Panc1 (cell line): Measurements from ENCODE around the gene BBS9. TPM values are rescaled to one million over a fixed set of nuclear protein-coding genes. Genes with fewer than 3 reads are reported as not detected.

Experiments
- ATAC-seq: fragments of 200-7000 bp; cut with Tn5 transposase; 2 replicates; pipeline ENCODE4 v1.9.1; 2020; ENCODE audit warnings: mild to moderate bottlenecking, moderate library complexity
- BruUV-seq: library from RNA; stranded (reverse); fragments of 400-500 nt; replicated peaks from 2 replicates; lab custom pipeline; 2021; lab: Mats Ljungman, UMichigan
- CTCF ChIA-PET: fragments of 300-600 bp; sonication (Branson Sonifier 250); formaldehyde crosslinking; loops from one replicate; lab custom pipeline; 2022; ENCODE audit warnings: antibody characterized with exemption; lab: Charles Lee
- POLR2A ChIA-PET: fragments of 300-600 bp; sonication (Branson Sonifier 250); formaldehyde crosslinking; loops from one replicate; lab custom pipeline; 2022; ENCODE audit warnings: antibody characterized with exemption; lab: Charles Lee
- DNase-seq: peaks from one replicate; pipeline ENCODE4 v3.0.0-alpha.2; 2010; ENCODE audit warnings: low read depth, low spot score
- H3K27ac ChIP-seq: 2 replicates; pipeline ENCODE4 v1.5.1; 2011; ENCODE audit warnings: mild to moderate bottlenecking, low read length, inconsistent platforms
- H3K27me3 ChIP-seq: fragments of 200-500 bp; sonication (Bioruptor generic); 2 replicates; pipeline ENCODE4 v1.6.0; 2014; ENCODE audit warnings: low read length, inconsistent platforms; ENCODE audit not compliant: control insufficient read depth, insufficient read depth
- H3K36me3 ChIP-seq: fragments of 200-500 bp; sonication (Bioruptor generic); 2 replicates; pipeline ENCODE4 v1.5.1; 2014; ENCODE audit warnings: inconsistent platforms, mild to moderate bottlenecking, low read length, moderate library complexity; ENCODE audit not compliant: control insufficient read depth, insufficient read depth
- H3K4me1 ChIP-seq: 2 replicates; pipeline ENCODE4 v1.5.1; 2011; ENCODE audit warnings: inconsistent platforms, mild to moderate bottlenecking, low read length, moderate library complexity; ENCODE audit not compliant: control insufficient read depth, insufficient read depth
- H3K4me3 ChIP-seq, 2 experiments: 2 replicates each; pipeline ENCODE4 v1.5.1; 2011 to 2012; ENCODE audit warnings: low read depth in 2 of 2, low read length in 2 of 2, mild to moderate bottlenecking in 2 of 2, inconsistent platforms in 1 of 2, moderate library complexity in 1 of 2
- H3K9me3 ChIP-seq: fragments of 200-500 bp; sonication (Bioruptor generic); 2 replicates; pipeline ENCODE4 v1.5.1; 2014; ENCODE audit warnings: low read depth, mild to moderate bottlenecking, inconsistent platforms, low read length, moderate library complexity; ENCODE audit not compliant: control insufficient read depth, insufficient read depth
- POLR2AphosphoS5 ChIP-seq: IDR thresholded peaks from 2 replicates; pipeline ENCODE4 v1.6.1; 2012; ENCODE audit warnings: mild to moderate bottlenecking, low read depth, low read length, moderate library complexity
- REST ChIP-seq, 2 experiments: IDR thresholded peaks; 2 replicates each; pipeline ENCODE4 v1.6.1; 2011 to 2012; ENCODE audit warnings: low read depth in 2 of 2, control low read depth in 1 of 2, low read length in 1 of 2, mild to moderate bottlenecking in 1 of 2, moderate library complexity in 1 of 2; ENCODE audit not compliant: insufficient read depth in 1 of 2
- SIN3A ChIP-seq: IDR thresholded peaks from 2 replicates; pipeline ENCODE4 v1.6.1; 2012; ENCODE audit warnings: low read depth, mild to moderate bottlenecking, low read length, moderate library complexity, borderline replicate concordance; ENCODE audit not compliant: insufficient read depth
- TCF7L2 ChIP-seq: IDR thresholded peaks from 2 replicates; pipeline ENCODE4 v1.6.1; 2011; ENCODE audit warnings: mild to moderate bottlenecking, low read depth, low read length, inconsistent platforms
- in situ Hi-C: cut with HindIII; loops from 2 replicates; pipeline ENCODE4 v1.10.0; 2016; ENCODE audit warnings: low sequenced_read_pairs, low pct_unique_long_range_greater_than_20kb
- intact Hi-C: fragments of 100-400 bp; cut with micrococcal nuclease; formaldehyde crosslinking; loops from one replicate; pipeline ENCODE4 v1.10.0; 2022; ENCODE audit not compliant: unreplicated experiment
- total RNA-seq: library from RNA; stranded (reverse); gene quantifications from one replicate; pipeline ENCODE4 v1.2.1, GENCODE V29; 2021; ENCODE audit not compliant: unreplicated experiment
- TF ChIP-seq, protein P1 (sequence below): fragments of 450-650 bp; IDR thresholded peaks from 2 replicates; pipeline ENCODE4 v1.5.1; 2017; ENCODE audit warnings: mild to moderate bottlenecking

Gene BBS9
- total RNA-seq, 1 experiment from 2014 or later: 6.9 TPM

- in situ Hi-C loops (no loop called here), intact Hi-C loops (no loop called here)
- no peak overlapping the region for H3K27ac ChIP-seq
- no peaks in the 10 kb centered on the region; the same call in 1 of the 2 replicates for H3K27me3 ChIP-seq
- peaks cover 19% of the 10 kb centered on the region for H3K4me1 ChIP-seq
- BruUV-seq: no TSS peak
- DNase-seq: no peak
- H3K4me3 ChIP-seq: no peak overlapping the region
- ATAC-seq: no peak
- ChIA-PET CTCF (no interaction called here), POLR2A (no interaction called here)
- no peaks in the 10 kb centered on the region for H3K9me3 ChIP-seq
- TF ChIP-seq REST (IDR thresholded peaks at IDR 0.05; ENCODE audit: insufficient read depth in 1 of 2, low read depth in 2 of 2, low read length in 1 of 2) (no peak), TCF7L2 (no peak), POLR2AphosphoS5 (no peak), SIN3A (no peak)
- TF ChIP-seq, protein P1, sequence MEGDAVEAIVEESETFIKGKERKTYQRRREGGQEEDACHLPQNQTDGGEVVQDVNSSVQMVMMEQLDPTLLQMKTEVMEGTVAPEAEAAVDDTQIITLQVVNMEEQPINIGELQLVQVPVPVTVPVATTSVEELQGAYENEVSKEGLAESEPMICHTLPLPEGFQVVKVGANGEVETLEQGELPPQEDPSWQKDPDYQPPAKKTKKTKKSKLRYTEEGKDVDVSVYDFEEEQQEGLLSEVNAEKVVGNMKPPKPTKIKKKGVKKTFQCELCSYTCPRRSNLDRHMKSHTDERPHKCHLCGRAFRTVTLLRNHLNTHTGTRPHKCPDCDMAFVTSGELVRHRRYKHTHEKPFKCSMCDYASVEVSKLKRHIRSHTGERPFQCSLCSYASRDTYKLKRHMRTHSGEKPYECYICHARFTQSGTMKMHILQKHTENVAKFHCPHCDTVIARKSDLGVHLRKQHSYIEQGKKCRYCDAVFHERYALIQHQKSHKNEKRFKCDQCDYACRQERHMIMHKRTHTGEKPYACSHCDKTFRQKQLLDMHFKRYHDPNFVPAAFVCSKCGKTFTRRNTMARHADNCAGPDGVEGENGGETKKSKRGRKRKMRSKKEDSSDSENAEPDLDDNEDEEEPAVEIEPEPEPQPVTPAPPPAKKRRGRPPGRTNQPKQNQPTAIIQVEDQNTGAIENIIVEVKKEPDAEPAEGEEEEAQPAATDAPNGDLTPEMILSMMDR: no peak
- H3K36me3 ChIP-seq: no peaks in the 10 kb centered on the region
Observed at GRCh38 chr7:33111614-33112013, 17.8 kb upstream of the BBS9 start.

DNA sequence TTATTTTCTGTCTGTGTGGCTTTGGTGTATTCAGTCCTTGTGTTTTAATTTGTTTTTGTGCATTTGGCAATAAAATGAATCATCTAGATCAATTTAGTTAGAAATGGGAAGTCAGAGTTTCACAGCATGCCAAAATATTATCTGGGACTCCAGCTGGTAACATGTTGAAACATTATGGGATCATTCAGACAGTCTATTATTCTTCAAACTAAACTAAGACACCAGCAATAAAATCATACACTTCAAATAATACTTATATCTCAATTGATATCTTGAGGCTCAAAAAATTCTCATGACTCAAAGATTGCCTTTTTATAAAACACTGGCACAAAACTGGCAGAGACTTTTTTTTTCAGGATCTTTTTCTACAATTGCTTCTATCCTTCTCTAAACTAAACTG is 14.4 kb upstream of the BBS9 start:
- TF ChIP-seq, protein P1: no peak
- TF ChIP-seq POLR2AphosphoS5 (no peak), TCF7L2 (no peak), SIN3A (no peak), REST (IDR thresholded peaks at IDR 0.05; ENCODE audit: insufficient read depth in 1 of 2, low read depth in 2 of 2, low read length in 1 of 2) (no peak)
- H3K4me3 ChIP-seq: no peak overlapping the region
- in situ Hi-C loops: no loop called here
- H3K4me1 ChIP-seq: peaks cover 4% of the 10 kb centered on the region
- peaks cover 6% of the 10 kb centered on the region; the same call in 1 of the 2 replicates for H3K9me3 ChIP-seq
- no peaks in the 10 kb centered on the region; the same call in 1 of the 2 replicates for H3K27me3 ChIP-seq
- DNase-seq: no peak
- POLR2A ChIA-PET: no interaction called here
- no peak for ATAC-seq
- H3K36me3 ChIP-seq: no peaks in the 10 kb centered on the region
- CTCF ChIA-PET: no interaction called here
- no peak overlapping the region for H3K27ac ChIP-seq
- BruUV-seq: no TSS peak
- intact Hi-C loops: no loop called here
